Right lobe of liver (tissue), 6 donors: ENCODE results near the gene LALBA. TPM values are rescaled to one million over a fixed set of nuclear protein-coding genes. Genes with fewer than 3 reads are reported as not detected.
"Not testable (repeated sequence)": the region's sequence is repeated elsewhere in the genome, so short reads cannot be mapped to it uniquely, and the experiment has no call there.

Experiments used
- ATAC-seq, 4 donors: fragments of 200-7000 bp; cut with Tn5 transposase; one replicate each; pipeline ENCODE4 v1.9.1; 2020; ENCODE audit warnings: mild to moderate bottlenecking in 4 of 4, moderate library complexity in 4 of 4
- DNase-seq, 3 donors: peaks; one replicate each; pipeline ENCODE4 v3.0.0-alpha.2; 2020
- H3K27ac ChIP-seq, 3 donors: fragments of 200-600 bp; one replicate each; pipeline ENCODE4 v1.8.0; 2022
- H3K27me3 ChIP-seq, 2 donors: fragments of 200-600 bp; one replicate each; pipeline ENCODE4 v1.8.0; 2022
- H3K36me3 ChIP-seq, 4 donors: fragments of 200-600 bp; sonication (generic) in 1 of 4; one replicate each; pipeline versions ENCODE4 v1.5.1 to v1.8.0; 2017 to 2022; ENCODE audit warnings: control low read depth in 1 of 4
- H3K4me1 ChIP-seq, 4 donors: fragments of 200-600 bp; sonication (generic) in 1 of 4; one replicate each; pipeline versions ENCODE4 v1.5.1 to v1.8.0; 2017 to 2022; ENCODE audit warnings: control low read depth in 1 of 4
- H3K4me3 ChIP-seq, 3 donors: fragments of 200-600 bp; one replicate each; pipeline ENCODE4 v1.8.0; 2022
- H3K9me3 ChIP-seq, 4 donors: fragments of 200-600 bp; sonication (generic) in 1 of 4; one replicate each; pipeline versions ENCODE4 v1.5.1 to v1.8.0; 2017 to 2022; ENCODE audit warnings: control low read depth in 1 of 4
- POLR2A ChIP-seq: fragments of 450-650 bp; IDR thresholded peaks from one replicate; pipeline ENCODE4 v1.6.1; 2017; ENCODE audit warnings: antibody characterized with exemption, mild to moderate bottlenecking
- WGBS: methylation state at CpG from one replicate; pipeline ENCODE4 v1.1.6; 2018; ENCODE audit warnings: low coverage, low lambda C conversion rate; ENCODE audit not compliant: insufficient coverage; ENCODE audit errors: missing lambda C conversion rate; 5-methylcytosine and 5-hydroxymethylcytosine counted together
- intact Hi-C, 2 donors: fragments of 100-400 bp; cut with DNase I; formaldehyde crosslinking; loops; one replicate each; pipeline versions ENCODE4 v1.11.2 to v1.14.1; 2022
- total RNA-seq, 6 experiments: library from RNA; depleted of rRNA in 2 of 6; stranded (reverse); fragments of >200 nt in 2 of 6; fragmentation: NEBNext Ultra II Directional in 3 of 6; extraction: Animal tissue kit (Norgen Biotek cat#: 25700) in 3 of 6; gene quantifications; one replicate each; pipeline versions ENCODE4 v1.1.0 to v1.2.4, GENCODE V29; 2016 to 2023
- TF ChIP-seq, protein P1 (sequence below), 4 donors: fragments of 200-600 bp in 3 of 4; fragments of 450-650 bp in 1 of 4; IDR thresholded peaks; one replicate each; pipeline versions ENCODE4 v1.5.1 to v1.8.0; 2016 to 2022; ENCODE audit warnings: antibody characterized with exemption in 4 of 4, mild to moderate bottlenecking in 2 of 4
- donor health status: DM: no; HTN: yes; CAD: no.
- donor health status: DM: no; HTN: no; CAD: no.
- donor health status: DM: no; HTN: no; CAD: no.
- donor health status: DM: no; HTN: yes; CAD: no.
- donor health status: DM: no; HTN: yes; CAD: no.

LALBA gene
- total RNA-seq, 6 experiments from 2014 or later, result not detected

DNA sequence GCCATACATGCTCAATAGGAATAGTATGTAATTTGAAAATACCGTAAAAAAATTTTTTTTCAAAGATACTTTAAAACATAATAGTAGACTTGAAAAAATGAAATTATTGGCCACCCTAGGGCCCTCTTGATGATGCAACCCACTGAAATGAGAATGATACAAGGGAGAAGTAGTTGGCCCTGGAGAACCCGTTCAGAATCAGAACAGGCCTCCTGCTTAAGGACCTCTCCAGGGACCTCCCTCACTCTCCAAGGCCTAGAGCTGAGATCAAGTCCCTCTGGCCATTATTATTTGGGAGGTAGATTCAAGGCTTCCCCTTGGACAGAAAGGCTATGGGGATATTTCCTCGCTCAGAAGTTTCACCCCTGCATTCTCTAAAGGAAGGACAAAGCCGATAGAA lies 11.9 kb downstream of the LALBA start:
- ATAC-seq (no peak), DNase-seq (no peak)
- Histone ChIP-seq H3K9me3 (no peaks in the 10 kb centered on the region), H3K27me3 (no peaks in the 10 kb centered on the region), H3K4me1 (no peaks in the 10 kb centered on the region), H3K27ac (no peak overlapping the region), H3K4me3 (no peak overlapping the region), H3K36me3 (no peaks in the 10 kb centered on the region)
- WGBS, result 64% methylated on average over 2 of the region's 4 CpGs
- intact Hi-C loops, result no loop called here
- TF ChIP-seq, protein P1, sequence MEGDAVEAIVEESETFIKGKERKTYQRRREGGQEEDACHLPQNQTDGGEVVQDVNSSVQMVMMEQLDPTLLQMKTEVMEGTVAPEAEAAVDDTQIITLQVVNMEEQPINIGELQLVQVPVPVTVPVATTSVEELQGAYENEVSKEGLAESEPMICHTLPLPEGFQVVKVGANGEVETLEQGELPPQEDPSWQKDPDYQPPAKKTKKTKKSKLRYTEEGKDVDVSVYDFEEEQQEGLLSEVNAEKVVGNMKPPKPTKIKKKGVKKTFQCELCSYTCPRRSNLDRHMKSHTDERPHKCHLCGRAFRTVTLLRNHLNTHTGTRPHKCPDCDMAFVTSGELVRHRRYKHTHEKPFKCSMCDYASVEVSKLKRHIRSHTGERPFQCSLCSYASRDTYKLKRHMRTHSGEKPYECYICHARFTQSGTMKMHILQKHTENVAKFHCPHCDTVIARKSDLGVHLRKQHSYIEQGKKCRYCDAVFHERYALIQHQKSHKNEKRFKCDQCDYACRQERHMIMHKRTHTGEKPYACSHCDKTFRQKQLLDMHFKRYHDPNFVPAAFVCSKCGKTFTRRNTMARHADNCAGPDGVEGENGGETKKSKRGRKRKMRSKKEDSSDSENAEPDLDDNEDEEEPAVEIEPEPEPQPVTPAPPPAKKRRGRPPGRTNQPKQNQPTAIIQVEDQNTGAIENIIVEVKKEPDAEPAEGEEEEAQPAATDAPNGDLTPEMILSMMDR (IDR thresholded peaks at IDR 0.05), result no peak
- no peak for TF ChIP-seq POLR2A

DNA sequence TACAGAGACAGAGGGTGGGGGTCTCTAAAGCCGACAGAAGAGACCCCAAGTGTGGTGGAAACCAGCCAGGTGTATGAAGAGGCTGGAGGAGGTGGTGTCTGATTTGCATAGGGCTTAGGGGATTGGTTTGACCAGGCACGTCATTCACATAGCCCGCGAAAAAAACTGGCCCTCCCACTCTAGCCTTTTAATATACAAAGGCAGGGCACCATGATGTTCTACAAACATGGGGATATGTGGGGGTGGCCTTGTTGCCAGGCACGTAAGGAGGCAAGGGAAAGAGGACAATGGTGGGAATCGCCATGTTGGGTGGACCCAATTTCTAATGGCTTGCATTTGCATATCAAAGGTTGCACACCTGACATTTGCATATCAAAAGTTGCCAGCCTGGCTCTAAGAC lies 13.2 kb downstream of the LALBA start:
- Histone ChIP-seq H3K9me3 (no peaks in the 10 kb centered on the region), H3K4me3 (no peak overlapping the region), H3K27me3 (no peaks in the 10 kb centered on the region), H3K4me1 (no peaks in the 10 kb centered on the region), H3K27ac (no peak overlapping the region), H3K36me3 (no peaks in the 10 kb centered on the region)
- intact Hi-C loops, result no loop called here
- no peak for DNase-seq
- 61% methylated on average over 6 of the region's 6 CpGs for WGBS
- ATAC-seq, result no peak
- TF ChIP-seq POLR2A, result no peak
- TF ChIP-seq, protein P1 (IDR thresholded peaks at IDR 0.05), result no peak

DNA sequence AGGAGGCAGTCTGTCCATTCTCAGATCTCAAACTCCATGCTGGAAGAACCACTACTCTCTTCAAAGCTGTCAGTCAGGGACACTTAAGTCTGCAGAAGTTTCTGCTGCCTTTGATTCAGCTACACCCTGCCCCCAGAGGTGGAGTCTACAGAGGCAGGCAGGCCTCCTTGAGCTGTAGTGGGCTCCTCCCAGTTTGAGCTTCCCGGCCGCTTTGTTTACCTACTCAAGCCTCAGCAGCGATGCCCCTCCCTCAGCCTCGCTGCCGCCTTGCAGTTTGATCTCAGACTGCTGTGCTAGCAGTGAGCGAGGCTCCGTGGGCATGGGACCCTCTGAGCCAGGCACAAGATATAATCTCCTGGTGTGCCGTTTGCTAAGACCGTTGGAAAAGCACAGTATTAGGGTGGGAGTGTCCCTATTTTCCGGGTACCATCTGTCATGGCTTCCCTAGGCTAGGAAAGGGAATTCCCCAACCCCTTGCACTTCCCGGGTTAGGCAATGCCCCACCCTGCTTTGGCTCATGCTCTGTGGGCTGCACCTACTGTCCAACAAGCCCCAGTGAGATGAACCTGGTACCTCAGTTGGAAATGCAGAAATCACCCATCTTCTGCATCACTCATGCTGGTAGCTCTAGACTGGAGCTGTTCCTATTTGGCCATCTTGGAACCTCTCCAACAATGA lies 16.0 kb downstream of the LALBA start:
- H3K27me3 ChIP-seq, H3K4me3 ChIP-seq, DNase-seq, H3K9me3 ChIP-seq, H3K4me1 ChIP-seq, H3K36me3 ChIP-seq, ATAC-seq, H3K27ac ChIP-seq, intact Hi-C loops: not testable (repeated sequence)
- 45% methylated on average over 6 of the region's 11 CpGs for WGBS

DNA sequence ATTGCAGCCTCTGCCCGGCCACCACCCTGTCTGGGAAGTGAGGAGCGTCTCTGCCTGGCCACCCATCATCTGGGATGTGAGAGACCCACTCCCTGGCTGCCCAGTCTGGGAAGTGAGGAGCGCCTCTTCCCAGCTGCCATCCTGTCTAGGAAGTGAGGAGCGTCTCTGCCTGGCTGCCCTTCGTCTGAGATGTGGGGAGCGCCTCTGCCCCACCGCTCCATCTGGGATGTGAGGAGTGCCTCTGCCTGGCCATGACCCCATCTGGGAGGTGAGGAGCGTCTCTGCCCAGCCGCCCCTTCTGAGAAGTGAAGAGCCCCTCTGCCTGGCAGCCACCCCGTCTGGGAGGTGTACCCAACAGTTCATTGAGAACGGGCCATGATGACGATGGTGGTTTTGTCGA lies 18.2 kb downstream of the LALBA start:
- H3K27me3 ChIP-seq, H3K27ac ChIP-seq, H3K36me3 ChIP-seq, H3K4me1 ChIP-seq, DNase-seq, H3K9me3 ChIP-seq, H3K4me3 ChIP-seq, intact Hi-C loops, ATAC-seq: not testable (repeated sequence)
- WGBS, result 79% methylated on average over 6 of the region's 13 CpGs

DNA sequence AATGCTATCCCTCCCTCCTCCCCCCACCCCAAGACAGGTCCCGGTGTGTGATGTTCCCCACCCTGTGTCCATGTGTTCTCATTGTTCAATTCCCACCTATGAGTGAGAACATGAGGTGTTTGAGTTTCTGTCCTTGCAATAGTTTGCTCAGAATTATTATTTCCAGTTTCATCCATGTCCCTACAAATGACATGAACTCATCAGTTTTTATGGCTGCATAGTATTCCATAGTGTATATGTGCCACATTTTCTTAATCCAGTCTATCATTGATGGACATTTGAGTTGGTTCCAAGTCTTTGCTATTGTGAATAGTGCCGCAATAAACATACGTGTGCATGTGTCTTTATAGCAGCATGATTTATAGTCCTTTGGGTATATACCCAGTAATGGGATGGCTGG lies 22.8 kb downstream of the LALBA start:
- H3K36me3 ChIP-seq, intact Hi-C loops, H3K27me3 ChIP-seq, DNase-seq, H3K27ac ChIP-seq, H3K4me3 ChIP-seq, ATAC-seq, H3K9me3 ChIP-seq, H3K4me1 ChIP-seq: not testable (repeated sequence)
- 80% methylated on average over 1 of the region's 3 CpGs for WGBS

DNA sequence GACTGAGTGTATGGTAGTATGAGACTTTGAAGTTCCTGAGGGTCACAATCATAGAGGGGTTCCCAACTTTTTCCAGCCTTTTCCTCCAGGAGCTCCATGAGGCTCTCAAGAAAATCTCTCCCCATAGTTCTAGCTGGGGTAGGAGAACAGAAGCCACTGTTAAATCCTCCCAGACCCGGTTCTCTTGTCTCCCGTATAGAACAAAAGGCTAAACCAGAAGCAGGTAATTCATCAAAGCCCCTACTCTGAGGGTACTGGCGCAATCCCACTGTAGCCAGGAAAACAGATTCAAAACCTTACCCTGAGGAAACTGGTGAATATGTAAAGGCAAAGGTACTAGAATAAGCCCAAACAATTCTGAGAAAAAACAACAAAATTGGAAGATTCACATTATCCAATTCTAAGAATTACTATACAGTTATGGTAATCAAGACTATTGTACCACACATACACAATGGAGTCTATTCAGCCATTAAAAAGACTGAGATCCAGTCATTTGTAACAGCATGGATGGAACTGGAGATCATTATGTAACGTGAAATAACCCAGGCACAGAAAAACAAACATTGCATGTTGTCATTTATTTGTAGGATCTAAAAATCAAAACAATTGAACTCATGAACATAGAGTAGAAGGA lies 23.9 kb downstream of the LALBA start:
- WGBS, result 48% methylated on average over 4 of the region's 4 CpGs
- intact Hi-C loops, result no loop called here
- DNase-seq (no peak), ATAC-seq (no peak)
- Histone ChIP-seq H3K4me3 (no peak overlapping the region), H3K27me3 (no peaks in the 10 kb centered on the region), H3K27ac (no peak overlapping the region), H3K4me1 (no peaks in the 10 kb centered on the region), H3K9me3 (no peaks in the 10 kb centered on the region), H3K36me3 (no peaks in the 10 kb centered on the region)
- TF ChIP-seq POLR2A, result no peak
- TF ChIP-seq, protein P1 (IDR thresholded peaks at IDR 0.05), result no peak
